HG02763 (cell line): Measurements from ENCODE around the gene KCNA1.
A peak's percentile ranks its signal among the peaks of the same experiment; 100 is the strongest.

Source experiments
- ATAC-seq: cut with Tn5 transposase; IDR thresholded peaks from one replicate; pipeline ENCODE4 v1.9.1; 2021; ENCODE audit warnings: mild to moderate bottlenecking, moderate library complexity; ENCODE audit not compliant: unreplicated experiment

Gene KCNA1

GRCh38 chr12:4910502-4911315 lies 1.0 kb downstream of the KCNA1 start:
- ATAC-seq = no peak

GRCh38 chr12:4911316-4911994 lies 1.8 kb downstream of the KCNA1 start:
- ATAC-seq = no peak

- no peak for ATAC-seq
These were observed 5.0 kb downstream of the KCNA1 start for GRCh38 chr12:4914720-4915119.

- no peak for ATAC-seq
These were observed 6.0 kb downstream of the KCNA1 start for GRCh38 chr12:4915752-4916151.

- ATAC-seq = no peak
These were observed 9.4 kb downstream of the KCNA1 start for GRCh38 chr12:4918950-4919660.

GRCh38 chr12:4932576-4932975 lies 22.9 kb downstream of the KCNA1 start:
- ATAC-seq = no peak

- no peak for ATAC-seq
These were observed 23.7 kb downstream of the KCNA1 start for GRCh38 chr12:4933411-4933810.

GRCh38 chr12:4934407-4935035 lies 24.8 kb downstream of the KCNA1 start:
- no peak for ATAC-seq

GRCh38 chr12:4938900-4939299 lies 29.2 kb downstream of the KCNA1 start:
- ATAC-seq = no peak

- ATAC-seq = no peak
These were observed 29.8 kb downstream of the KCNA1 start for GRCh38 chr12:4939418-4940023.

GRCh38 chr12:4943067-4943937 lies 33.6 kb downstream of the KCNA1 start:
- ATAC-seq = peak; percentile 69

GRCh38 chr12:4943938-4944284 lies 34.2 kb downstream of the KCNA1 start:
- peak; percentile 19 for ATAC-seq

GRCh38 chr12:4947253-4947652 lies 37.5 kb downstream of the KCNA1 start:
- no peak for ATAC-seq

GRCh38 chr12:4951083-4951482 lies 41.4 kb downstream of the KCNA1 start:
- no peak for ATAC-seq

- no peak for ATAC-seq
These were observed 41.9 kb downstream of the KCNA1 start for GRCh38 chr12:4951601-4952000.

- ATAC-seq = no peak
These were observed 45.1 kb downstream of the KCNA1 start for GRCh38 chr12:4954621-4955354.

- ATAC-seq = no peak
These were observed 46.3 kb downstream of the KCNA1 start for GRCh38 chr12:4956054-4956453.

- no peak for ATAC-seq
These were observed 47.3 kb downstream of the KCNA1 start for GRCh38 chr12:4956968-4957367.

GRCh38 chr12:4957761-4958160 lies 48.1 kb downstream of the KCNA1 start:
- no peak for ATAC-seq
